HUES48 (cell line): ENCODE measurements around the gene SKAP2.
A peak's percentile ranks its signal among the peaks of the same experiment; 100 is the strongest.

Experiments used
- H3K27ac ChIP-seq: one replicate; pipeline ENCODE4 v1.7.0; 2013; ENCODE audit warnings: low read depth, low read length, inconsistent platforms
- H3K27me3 ChIP-seq: 2 replicates; pipeline ENCODE4 v1.6.1; 2013; ENCODE audit warnings: mild to moderate bottlenecking, low read length; ENCODE audit not compliant: control insufficient read depth, insufficient read depth
- H3K36me3 ChIP-seq: 2 replicates; pipeline ENCODE4 v1.6.1; 2013; ENCODE audit warnings: low read length; ENCODE audit not compliant: control insufficient read depth, insufficient read depth
- H3K4me1 ChIP-seq: 2 replicates; pipeline ENCODE4 v1.6.1; 2013; ENCODE audit warnings: mild to moderate bottlenecking, low read length; ENCODE audit not compliant: control insufficient read depth, insufficient read depth
- H3K4me3 ChIP-seq: 2 replicates; pipeline ENCODE4 v1.5.1; 2013; ENCODE audit warnings: mild to moderate bottlenecking, low read depth, low read length
- H3K9ac ChIP-seq: 2 replicates; pipeline ENCODE4 v1.6.1; 2013; ENCODE audit warnings: mild to moderate bottlenecking, low read depth, low read length, moderate library complexity
- H3K9me3 ChIP-seq: 2 replicates; pipeline ENCODE4 v1.6.1; 2013; ENCODE audit warnings: low read length; ENCODE audit not compliant: control insufficient read depth, insufficient read depth

The SKAP2 gene

GRCh38 chr7:26759108-26759507 lies 105.3 kb downstream of the SKAP2 start:
- H3K9me3 ChIP-seq: no peaks in the 10 kb centered on the region
- H3K4me1 ChIP-seq: no peaks in the 10 kb centered on the region
- no peaks in the 10 kb centered on the region for H3K36me3 ChIP-seq
- no peak overlapping the region for H3K27ac ChIP-seq
- H3K27me3 ChIP-seq: no peaks in the 10 kb centered on the region
- H3K4me3 ChIP-seq: no peak overlapping the region
- H3K9ac ChIP-seq: no peak overlapping the region

- no peaks in the 10 kb centered on the region for H3K36me3 ChIP-seq
- no peak overlapping the region for H3K27ac ChIP-seq
- H3K9ac ChIP-seq: no peak overlapping the region
- no peaks in the 10 kb centered on the region for H3K27me3 ChIP-seq
- H3K4me1 ChIP-seq: 0 out of 2 replicates have a peak, but pooled peaks cover 4% of the 10 kb centered on the region
- no peaks in the 10 kb centered on the region for H3K9me3 ChIP-seq
- no peak overlapping the region for H3K4me3 ChIP-seq
Observed at GRCh38 chr7:26743205-26743604, 121.2 kb downstream of the SKAP2 start.

DNA sequence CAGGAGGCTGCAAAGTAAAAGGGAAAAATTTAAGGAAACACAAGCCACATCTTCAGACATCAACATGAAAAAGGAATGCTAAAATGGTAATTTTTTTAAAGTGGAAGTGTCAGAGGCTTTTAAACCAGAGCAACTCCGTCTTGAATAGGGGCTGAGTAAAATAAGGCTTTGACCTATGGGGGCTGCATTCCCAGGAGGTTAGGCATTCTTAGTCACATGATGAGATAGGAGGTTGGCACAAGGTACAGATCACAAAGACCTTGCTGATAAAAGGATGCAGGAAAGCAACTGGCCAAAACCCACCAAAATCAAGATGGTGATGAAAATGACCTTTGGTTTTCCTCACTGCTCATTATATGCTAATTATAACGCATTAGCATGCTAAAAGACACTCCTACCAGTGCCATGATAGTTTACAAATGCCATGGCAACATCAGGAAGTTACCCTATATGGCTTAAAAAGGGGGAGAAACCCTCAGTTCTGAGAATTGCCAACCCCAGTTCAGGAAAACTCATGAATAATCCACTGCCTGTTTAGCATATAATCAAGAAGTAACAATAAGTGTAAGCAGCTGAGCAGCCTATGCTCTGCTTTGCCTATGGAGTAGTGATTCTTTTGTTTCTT lies 128.3 kb downstream of the SKAP2 start:
- Histone ChIP-seq H3K4me3 (peak overlapping the region; percentile 38), H3K4me1 (peaks cover 24% of the 10 kb centered on the region), H3K9me3 (no peaks in the 10 kb centered on the region), H3K27ac (peak overlapping the region; percentile 50), H3K9ac (peak overlapping the region; percentile 23; the same call in 1 of the 2 replicates), H3K36me3 (no peaks in the 10 kb centered on the region), H3K27me3 (no peaks in the 10 kb centered on the region)

GRCh38 chr7:26729150-26729775 lies 135.1 kb downstream of the SKAP2 start:
- no peaks in the 10 kb centered on the region for H3K27me3 ChIP-seq
- no peak overlapping the region for H3K9ac ChIP-seq
- no peak overlapping the region for H3K4me3 ChIP-seq
- H3K27ac ChIP-seq: no peak overlapping the region
- no peaks in the 10 kb centered on the region for H3K36me3 ChIP-seq
- H3K9me3 ChIP-seq: no peaks in the 10 kb centered on the region
- H3K4me1 ChIP-seq: no peaks in the 10 kb centered on the region

DNA sequence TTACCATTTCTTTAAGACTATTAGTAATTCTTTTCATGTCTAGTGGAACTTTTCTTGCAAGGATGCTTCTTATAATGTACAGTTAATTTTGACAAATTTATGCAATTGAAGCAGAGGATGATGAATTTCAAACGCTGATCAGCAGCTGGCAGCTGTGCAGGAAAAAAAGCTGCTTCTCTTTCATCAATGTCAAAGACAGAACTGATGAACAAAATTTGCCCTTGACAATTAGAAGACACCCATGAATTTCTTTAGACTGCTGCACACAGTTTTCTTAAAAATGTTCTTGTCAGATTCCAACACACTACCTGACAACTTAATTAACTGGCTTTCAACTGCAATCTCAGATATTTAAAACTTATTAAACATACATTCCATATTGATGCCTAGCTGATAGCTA lies 138.3 kb downstream of the SKAP2 start:
- no peaks in the 10 kb centered on the region for H3K27me3 ChIP-seq
- no peaks in the 10 kb centered on the region for H3K9me3 ChIP-seq
- H3K36me3 ChIP-seq: no peaks in the 10 kb centered on the region
- H3K27ac ChIP-seq: no peak overlapping the region
- H3K4me3 ChIP-seq: no peak overlapping the region
- H3K9ac ChIP-seq: no peak overlapping the region
- H3K4me1 ChIP-seq: peaks cover 9% of the 10 kb centered on the region; the same call in 1 of the 2 replicates

DNA sequence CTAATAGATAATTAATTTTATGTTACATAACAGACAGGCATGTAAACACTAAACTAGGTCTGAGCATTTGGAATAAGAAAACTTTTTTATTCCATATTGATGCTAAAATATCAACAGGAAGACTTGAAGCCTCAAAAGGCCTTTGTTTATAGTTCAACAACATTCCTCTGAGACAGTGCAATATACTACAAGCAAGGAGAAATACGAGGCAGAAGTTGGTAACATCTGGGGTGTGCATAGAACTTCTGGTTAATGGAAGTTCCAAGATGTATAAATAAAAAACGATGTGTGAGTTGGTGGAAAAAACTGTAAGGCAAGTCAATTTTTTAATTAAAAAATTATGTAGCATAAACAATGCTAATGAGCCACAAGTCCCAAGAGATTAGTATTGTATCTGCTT lies 139.6 kb downstream of the SKAP2 start:
- peaks cover 9% of the 10 kb centered on the region; the same call in 1 of the 2 replicates for H3K4me1 ChIP-seq

GRCh38 chr7:26723129-26723528 lies 141.3 kb downstream of the SKAP2 start:
- no peak overlapping the region for H3K9ac ChIP-seq
- no peaks in the 10 kb centered on the region for H3K27me3 ChIP-seq
- H3K9me3 ChIP-seq: no peaks in the 10 kb centered on the region
- H3K4me3 ChIP-seq: no peak overlapping the region
- H3K4me1 ChIP-seq: peaks cover 9% of the 10 kb centered on the region; the same call in 1 of the 2 replicates
- no peaks in the 10 kb centered on the region for H3K36me3 ChIP-seq
- no peak overlapping the region for H3K27ac ChIP-seq

More for the DNA sequence above, 139.6 kb downstream of the SKAP2 start:
- Histone ChIP-seq H3K27ac (no peak overlapping the region), H3K4me3 (no peak overlapping the region), H3K27me3 (no peaks in the 10 kb centered on the region), H3K9ac (no peak overlapping the region), H3K36me3 (no peaks in the 10 kb centered on the region), H3K9me3 (no peaks in the 10 kb centered on the region)

DNA sequence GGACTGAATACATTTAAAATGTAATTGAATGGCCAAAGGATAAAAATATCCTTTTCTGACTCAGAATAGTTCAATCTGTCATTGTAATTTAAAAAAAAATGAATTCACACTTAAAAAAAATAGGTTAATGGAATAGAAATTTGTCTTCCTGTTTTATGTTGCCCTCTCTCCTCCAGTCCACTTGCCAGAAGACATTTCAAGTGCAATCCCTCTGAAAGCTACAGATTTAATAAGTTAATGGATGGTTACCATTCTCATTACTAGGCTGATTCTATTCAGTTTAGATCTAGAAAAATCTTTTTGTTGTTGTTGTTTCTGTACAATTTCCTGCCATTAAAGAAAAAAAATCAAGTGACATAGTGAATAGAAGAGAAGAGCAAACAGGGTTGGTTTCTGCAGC lies 142.9 kb downstream of the SKAP2 start:
- H3K27ac ChIP-seq: no peak overlapping the region
- peaks cover 9% of the 10 kb centered on the region; the same call in 1 of the 2 replicates for H3K4me1 ChIP-seq
- H3K9ac ChIP-seq: no peak overlapping the region
- H3K9me3 ChIP-seq: no peaks in the 10 kb centered on the region
- no peaks in the 10 kb centered on the region for H3K36me3 ChIP-seq
- H3K27me3 ChIP-seq: no peaks in the 10 kb centered on the region
- H3K4me3 ChIP-seq: no peak overlapping the region

GRCh38 chr7:26718063-26718462 lies 146.3 kb downstream of the SKAP2 start:
- no peak overlapping the region for H3K9ac ChIP-seq
- peaks cover 3% of the 10 kb centered on the region; the same call in 1 of the 2 replicates for H3K4me1 ChIP-seq
- no peaks in the 10 kb centered on the region for H3K27me3 ChIP-seq
- H3K4me3 ChIP-seq: no peak overlapping the region
- no peaks in the 10 kb centered on the region for H3K9me3 ChIP-seq
- H3K27ac ChIP-seq: no peak overlapping the region
- no peaks in the 10 kb centered on the region for H3K36me3 ChIP-seq

DNA sequence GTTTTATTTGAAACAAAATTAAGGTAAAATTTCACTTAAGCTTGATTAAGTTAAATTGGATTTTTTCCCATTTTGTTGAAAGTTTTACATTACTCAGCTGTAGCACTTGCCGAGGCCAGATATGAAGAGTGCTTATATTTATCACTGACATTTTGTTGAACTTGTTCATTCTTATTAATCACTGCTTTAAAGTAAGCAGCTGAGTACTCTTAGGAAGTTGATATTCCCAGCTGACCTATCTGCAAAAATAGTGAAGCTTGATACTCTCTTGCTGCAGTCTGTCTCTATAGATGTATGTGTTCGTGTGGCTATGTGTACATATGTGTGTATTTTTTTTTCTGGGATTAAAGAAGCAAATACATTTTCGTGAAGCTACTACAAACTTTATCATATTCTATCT lies 150.0 kb downstream of the SKAP2 start:
- Histone ChIP-seq H3K9ac (no peak overlapping the region), H3K4me1 (no peaks in the 10 kb centered on the region), H3K4me3 (no peak overlapping the region), H3K9me3 (no peaks in the 10 kb centered on the region), H3K27ac (no peak overlapping the region), H3K27me3 (no peaks in the 10 kb centered on the region), H3K36me3 (no peaks in the 10 kb centered on the region)

DNA sequence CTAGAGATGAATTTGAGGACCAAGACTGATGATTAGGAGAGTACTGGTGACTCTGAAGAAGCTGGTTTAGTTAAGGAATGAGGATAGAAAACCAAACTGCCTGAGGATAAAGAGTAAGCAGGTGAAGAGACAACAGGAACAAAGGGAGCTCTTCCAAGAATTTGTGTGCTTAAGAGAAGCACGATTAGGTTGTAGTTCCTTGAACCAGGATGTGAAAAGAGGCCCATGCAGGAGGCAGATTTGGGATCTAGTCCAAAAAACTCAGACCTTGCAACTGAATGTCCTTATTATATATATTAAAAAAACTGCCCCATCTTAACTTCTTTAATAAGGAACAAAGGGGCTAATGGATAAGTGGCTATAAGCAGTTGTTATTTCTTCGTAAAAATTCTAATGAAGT lies 150.4 kb downstream of the SKAP2 start:
- Histone ChIP-seq H3K36me3 (no peaks in the 10 kb centered on the region), H3K27ac (no peak overlapping the region), H3K9me3 (no peaks in the 10 kb centered on the region), H3K9ac (no peak overlapping the region), H3K4me3 (no peak overlapping the region), H3K27me3 (no peaks in the 10 kb centered on the region), H3K4me1 (no peaks in the 10 kb centered on the region)
